GM12878 (cell line): ENCODE results near the gene CHAD. TPM values are rescaled to one million over a fixed set of nuclear protein-coding genes. Genes with fewer than 3 reads are reported as not detected.

Experiments
- ATAC-seq: fragments of 200-7000 bp; cut with Tn5 transposase; 3 replicates; pipeline ENCODE4 v1.9.1; 2020; ENCODE audit warnings: mild to moderate bottlenecking, moderate library complexity
- BruUV-seq: library from RNA; stranded (reverse); fragments of 400-500 nt; replicated peaks from 2 replicates; lab custom pipeline; 2021; lab: Mats Ljungman, UMichigan
- CTCF ChIA-PET: fragments of 300-600 bp; sonication (Branson Sonifier 250); formaldehyde crosslinking; extraction: SDS; loops from one replicate; lab custom pipeline; 2021; ENCODE audit warnings: inconsistent platforms; lab: Yijun Ruan, JAX
- POLR2A ChIA-PET: fragments of 350-600 bp; formaldehyde crosslinking; extraction: SDS; loops from one replicate; lab custom pipeline; 2021; ENCODE audit warnings: inconsistent platforms; lab: Charles Lee
- RAD21 ChIA-PET: fragments of 300-600 bp; sonication (Branson Sonifier 250); formaldehyde crosslinking; loops from one replicate; lab custom pipeline; 2023; ENCODE audit warnings: antibody characterized with exemption; ENCODE audit not compliant: unreplicated experiment; lab: Charles Lee
- SMC1A ChIA-PET: fragments of 300-600 bp; sonication (Branson Sonifier 250); formaldehyde crosslinking; loops from one replicate; lab custom pipeline; 2023; ENCODE audit not compliant: unreplicated experiment, uncharacterized antibody; lab: Charles Lee
- DNase-seq: peaks from one replicate; pipeline ENCODE4 v3.0.0-alpha.2; 2011; ENCODE audit warnings: low read depth, low spot score
- FAIRE-seq: peaks from 3 replicates; lab custom pipeline; 2011; peaks lifted over from hg19 to GRCh38; lab: Jason Lieb, UNC
- H2AFZ ChIP-seq: 2 replicates; pipeline ENCODE4 v1.6.0; 2011; ENCODE audit warnings: low read depth, low read length, control low read depth; ENCODE audit not compliant: control insufficient read depth
- H3K27ac ChIP-seq: 2 replicates; pipeline ENCODE4 v1.5.1; 2011; ENCODE audit warnings: control low read depth; ENCODE audit not compliant: control insufficient read depth, insufficient read depth
- H3K27me3 ChIP-seq, 2 experiments: replicated peaks in 1 of 2; 2 replicates each; pipeline versions ENCODE4 v1.6.0 to v1.6.1; 2011; ENCODE audit warnings: low read length in 1 of 2; ENCODE audit not compliant: control insufficient read depth in 2 of 2, insufficient read depth in 2 of 2
- H3K36me3 ChIP-seq, 2 experiments: 2 replicates each; pipeline ENCODE4 v1.5.1; 2011; ENCODE audit warnings: low read length in 1 of 2; ENCODE audit not compliant: control insufficient read depth in 2 of 2, insufficient read depth in 2 of 2
- H3K4me1 ChIP-seq: 2 replicates; pipeline ENCODE4 v1.6.1; 2011; ENCODE audit warnings: mild to moderate bottlenecking, low read length, moderate library complexity, mixed read lengths; ENCODE audit not compliant: control insufficient read depth, insufficient read depth
- H3K4me2 ChIP-seq: 2 replicates; pipeline ENCODE4 v1.6.0; 2011; ENCODE audit warnings: control low read depth; ENCODE audit not compliant: control insufficient read depth, insufficient read depth
- H3K4me3 ChIP-seq: fragments of 200-600 bp; sonication (generic); 2 replicates; pipeline ENCODE4 v1.5.1; 2016
- H3K79me2 ChIP-seq: 2 replicates; pipeline ENCODE4 v1.6.0; 2011; ENCODE audit warnings: low read length; ENCODE audit not compliant: control insufficient read depth, insufficient read depth
- H3K9ac ChIP-seq: 2 replicates; pipeline ENCODE4 v1.8.0; 2011; ENCODE audit warnings: low read length, control low read depth, mixed read lengths; ENCODE audit not compliant: control insufficient read depth, insufficient read depth
- H3K9me3 ChIP-seq: replicated peaks from 3 replicates; pipeline ENCODE4 v1.5.1; 2011; ENCODE audit warnings: mild to moderate bottlenecking, low read length; ENCODE audit not compliant: control insufficient read depth, insufficient read depth
- H4K20me1 ChIP-seq: 2 replicates; pipeline ENCODE4 v1.6.0; 2011; ENCODE audit not compliant: control insufficient read depth, insufficient read depth
- BRCA1 ChIP-seq: IDR thresholded peaks from 2 replicates; pipeline ENCODE4 v1.6.1; 2011; ENCODE audit warnings: low read depth, low read length, improper control_type of control experiment
- CBFB ChIP-seq: IDR thresholded peaks from 2 replicates; pipeline ENCODE4 v1.6.1; 2016; ENCODE audit warnings: antibody characterized with exemption, low read depth
- CREB1 ChIP-seq: IDR thresholded peaks from 2 replicates; pipeline ENCODE4 v1.6.1; 2012; ENCODE audit warnings: low read depth, mild to moderate bottlenecking, inconsistent platforms
- CREM ChIP-seq: IDR thresholded peaks from 2 replicates; pipeline ENCODE4 v1.6.1; 2014; ENCODE audit warnings: antibody characterized with exemption, low read depth
- GABPA ChIP-seq: IDR thresholded peaks from 2 replicates; pipeline ENCODE4 v1.6.1; 2014; ENCODE audit warnings: antibody characterized with exemption, low read depth, mild to moderate bottlenecking, inconsistent platforms
- MLLT1 ChIP-seq: fragments of 450-650 bp; IDR thresholded peaks from 2 replicates; pipeline ENCODE4 v1.6.1; 2016; ENCODE audit warnings: mild to moderate bottlenecking
- MXI1 ChIP-seq: fragments of 150-350 bp; IDR thresholded peaks from 2 replicates; pipeline ENCODE4 v1.6.1; 2011; ENCODE audit warnings: low read depth, mild to moderate bottlenecking, inconsistent platforms, low read length, improper control_type of control experiment
- NFXL1 ChIP-seq: fragments of 450-650 bp; IDR thresholded peaks from 2 replicates; pipeline ENCODE4 v1.6.1; 2017; ENCODE audit warnings: antibody characterized with exemption, mild to moderate bottlenecking, borderline replicate concordance
- NKRF ChIP-seq: fragments of 450-650 bp; conservative IDR thresholded peaks from 2 replicates; pipeline ENCODE4 v1.6.1; 2017; ENCODE audit warnings: mild to moderate bottlenecking, moderate library complexity
- SP1 ChIP-seq: IDR thresholded peaks from one replicate; pipeline ENCODE4 v1.6.1; 2011; ENCODE audit warnings: low read depth, low read length
- SREBF1 ChIP-seq: IDR thresholded peaks from 2 replicates; pipeline ENCODE4 v1.6.1; 2012; ENCODE audit warnings: mild to moderate bottlenecking, low read length
- ZBTB11 ChIP-seq: fragments of 450-650 bp; formaldehyde crosslinking; IDR thresholded peaks from 2 replicates; pipeline ENCODE4 v1.5.0; 2022; ENCODE audit warnings: mild to moderate bottlenecking, missing genetic modification characterization
- WGBS: methylation state at CpG from one replicate; pipeline ENCODE4 v1.1.6; 2016; ENCODE audit warnings: low lambda C conversion rate; ENCODE audit not compliant: insufficient replicate concordance, insufficient coverage; ENCODE audit errors: missing lambda C conversion rate; 5-methylcytosine and 5-hydroxymethylcytosine counted together
- in situ Hi-C: fragments of 300-500 bp; cut with MboI; formaldehyde crosslinking; loops from 9 replicates; pipeline ENCODE4 v1.14.3; 2018; ENCODE audit warnings: mixed read lengths
- intact Hi-C: fragments of 100-400 bp; cut with micrococcal nuclease; formaldehyde crosslinking; loops from one replicate; pipeline ENCODE4 v1.14.2; 2022; ENCODE audit not compliant: unreplicated experiment
- polyA plus RNA-seq, 11 experiments: library from polyadenylated mRNA; depleted of rRNA in 4 of 11; unstranded in 6 of 11; stranded (reverse) in 5 of 11; fragments of >200 nt; fragmentation: Nextera tagmentation in 4 of 11; fragmentation: Illumina TruSeq in 1 of 11; extraction: Ambion mirVana in 4 of 11; extraction: Trizol in 1 of 11; gene quantifications; 1 replicate in 1 of 11; 2 replicates in 10 of 11; pipeline versions ENCODE4 v1.2.1 to v1.2.3, GENCODE V29; 2011 to 2016; ENCODE audit warnings: inconsistent platforms in 2 of 11, missing spikeins in 2 of 11, low read depth in 1 of 11
- total RNA-seq, 4 experiments: library from RNA; depleted of rRNA in 3 of 4; stranded (reverse); fragments of >200 nt in 3 of 4; fragmentation: Illumina TruSeq in 1 of 4; extraction: Trizol in 1 of 4; gene quantifications; 2 replicates each; pipeline versions ENCODE4 v1.2.1 to v1.2.3, GENCODE V29; 2013 to 2021

The CHAD gene
- total and polyA plus RNA-seq, 10 of the 15 experiments (the other 5 are each of a cell fraction or from before 2014, with no cell fraction given) = 0.06 TPM; not detected in 9

GRCh38 chr17:50444841-50445715 is 23.6 kb downstream of the CHAD start:
- Histone ChIP-seq H3K79me2 (no peaks in the 10 kb centered on the region), H3K4me3 (no peak overlapping the region), H2AFZ (no peak overlapping the region), H3K9ac (no peak overlapping the region), H3K9me3 (no peaks in the 10 kb centered on the region), H3K4me2 (no peak overlapping the region), H4K20me1 (no peaks in the 10 kb centered on the region), H3K36me3 (no peaks in the 10 kb centered on the region), H3K27me3 (no peaks in the 10 kb centered on the region), H3K27ac (no peak overlapping the region), H3K4me1 (no peaks in the 10 kb centered on the region)
- ATAC-seq = no peak
- POLR2A ChIA-PET = no interaction called here
- in situ Hi-C loops = no loop called here
- SMC1A ChIA-PET = interaction anchor here (1.1 kb wide), 1 partner anchor 56 kb away, joined by 3 read pairs; no protein-coding TSS in a partner anchor
- TF ChIP-seq CREM (no peak), CREB1 (no peak), SREBF1 (no peak), NKRF (no peak), MLLT1 (no peak), NFXL1 (no peak), SP1 (no peak), CBFB (no peak), ZBTB11 (no peak), GABPA (no peak), BRCA1 (no peak), MXI1 (no peak)
- FAIRE-seq = no peak
- CTCF ChIA-PET = interaction anchor here (1.3 to 2.4 kb wide), 2 partner anchors 47 to 83 kb away, joined by 3 to 6 read pairs; partner anchors contain the start of gene LRRC59
- BruUV-seq = no TSS peak
- no peak for DNase-seq
- WGBS = 87% methylated on average over 6 of the region's 6 CpGs
- RAD21 ChIA-PET = no interaction called here
- intact Hi-C loops = no loop called here
